ENCODE data around the gene POLH. TPM values are rescaled to one million over a fixed set of nuclear protein-coding genes. Genes with fewer than 3 reads are reported as not detected.

Gene POLH
- 20.1 and 28.2 TPM in 2 replicates for total RNA-seq

GRCh38 chr6:43575772-43576551 is at the start of gene POLH, which contains the start of gene XPO5:
POLH (plus strand) TSS chr6:43576185; CDS start chr6:43582320, 6,135 bp downstream.
XPO5 (minus strand) TSS chr6:43576038; CDS start chr6:43575864, 174 bp downstream.

GRCh38 chr6:43629104-43629504 is 53.1 kb downstream of the POLH start, which contains the start of gene GTPBP2:
GTPBP2 (minus strand) TSS chr6:43629264; CDS start chr6:43629162, 102 bp downstream.

DNA sequence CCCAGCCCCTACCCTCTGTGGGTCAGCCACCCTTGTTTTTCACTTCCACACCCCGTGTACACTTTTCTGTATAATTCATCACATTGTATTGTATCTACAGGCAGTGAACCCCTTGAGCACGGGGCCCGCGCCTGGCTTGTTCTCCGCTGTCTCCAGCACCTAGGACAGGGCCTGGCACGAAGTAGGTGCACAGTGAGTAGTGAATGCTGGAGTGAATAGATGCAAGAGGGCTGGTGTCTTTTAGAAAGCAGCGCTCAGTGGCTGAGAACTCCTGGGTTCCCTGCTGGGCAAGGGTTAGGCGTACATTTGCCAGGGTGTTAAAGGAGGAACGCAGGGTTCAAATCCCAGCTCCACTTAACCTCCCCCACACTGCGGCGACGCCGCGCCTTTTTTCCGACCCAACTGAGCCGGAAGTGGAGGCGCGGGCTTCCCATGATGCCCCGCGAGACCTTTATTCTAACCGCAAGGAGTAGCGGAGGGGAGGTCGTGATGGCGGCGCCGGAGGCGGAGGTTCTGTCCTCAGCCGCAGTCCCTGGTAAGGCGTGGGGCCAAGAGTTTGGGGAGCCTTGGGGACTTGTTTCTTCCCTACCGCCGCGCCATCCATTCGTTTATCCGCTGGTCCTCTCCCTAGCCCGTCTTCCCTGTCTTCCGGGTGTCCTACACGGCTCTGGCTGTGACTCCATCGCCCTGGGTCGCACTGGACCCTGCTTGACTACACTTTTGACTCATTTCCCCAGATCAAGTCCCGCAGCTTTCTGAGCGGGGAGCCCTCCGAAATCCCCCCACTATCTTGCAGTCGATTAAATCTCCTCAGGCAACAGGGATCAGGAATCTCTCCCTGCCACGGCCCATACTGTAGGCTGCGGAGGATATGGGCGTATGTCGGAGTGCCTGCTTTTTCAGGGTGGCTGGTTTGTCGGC is 59.7 kb downstream of the POLH start, which contains the start of gene MAD2L1BP:
Gene MAD2L1BP (plus strand): TSS at position 454 of the 921 bp plus-strand sequence. CDS start 36 bp downstream, at position 490.

DNA sequence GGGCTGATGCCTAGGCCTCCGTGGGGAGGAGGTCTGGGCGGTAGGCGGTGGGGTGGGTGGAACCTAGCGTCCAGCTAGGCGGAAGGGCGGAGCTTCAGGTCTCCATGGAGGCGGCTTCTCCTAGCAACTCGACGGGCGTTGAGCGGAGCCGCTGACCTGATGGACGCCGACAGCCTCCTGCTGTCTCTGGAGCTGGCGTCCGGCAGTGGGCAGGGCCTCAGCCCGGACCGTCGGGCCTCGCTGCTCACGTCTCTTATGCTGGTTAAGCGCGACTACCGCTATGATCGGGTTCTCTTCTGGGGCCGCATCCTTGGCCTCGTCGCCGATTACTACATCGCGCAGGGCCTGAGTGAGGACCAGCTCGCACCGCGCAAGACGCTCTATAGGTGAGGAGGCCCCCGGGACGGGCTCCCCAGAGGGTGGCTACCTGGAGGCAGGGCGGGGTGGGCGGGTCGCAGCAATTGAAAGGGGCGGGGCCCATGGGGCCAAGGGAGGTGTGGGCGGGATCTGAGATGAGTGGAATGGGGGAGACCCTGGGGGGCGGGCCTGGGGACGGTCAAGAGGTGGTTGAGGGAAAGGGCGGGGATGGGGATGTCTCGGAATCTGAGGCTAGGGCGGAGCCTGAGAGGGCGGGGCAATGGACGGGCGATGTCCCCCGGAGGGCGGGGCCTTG is 69.1 kb downstream of the POLH start, which contains the start of gene RSPH9:
Gene RSPH9 (plus strand): TSS at position 97 of the 673 bp plus-strand sequence. CDS start 63 bp downstream, at position 160.

Small RNAs within 50 kb of the gene (small RNA-seq; reads per million reads assigned to genes)
- gene RF00426: not detected

Other genes with a start within 250 kb of the POLH start
- gene ZNF318, start 206.5 kb upstream of the POLH start, total RNA-seq: 14.9 and 15.0 TPM in 2 replicates
- 17.5 and 17.6 TPM in 2 replicates for gene ABCC10, start 148.6 kb upstream of the POLH start, total RNA-seq
- gene DLK2, start 120.6 kb upstream of the POLH start, total RNA-seq: 0.11 TPM in 1 of 2 replicates, not detected in the other
- 12.4 and 13.7 TPM in 2 replicates for gene TJAP1, start 98.6 kb upstream of the POLH start, total RNA-seq
- gene LRRC73, start 65.8 kb upstream of the POLH start, total RNA-seq: 0.32 and 0.39 TPM in 2 replicates
- gene YIPF3, start 59.3 kb upstream of the POLH start, total RNA-seq: 109 and 122 TPM in 2 replicates
- gene POLR1C, start 59.1 kb upstream of the POLH start, total RNA-seq: 24.3 and 29.1 TPM in 2 replicates
- gene XPO5, start 147 bp upstream of the POLH start, total RNA-seq: 25.8 and 26.0 TPM in 2 replicates
- gene GTPBP2, start 53.1 kb downstream of the POLH start, total RNA-seq: 42.7 and 51.7 TPM in 2 replicates
- gene MAD2L1BP, start 59.7 kb downstream of the POLH start, total RNA-seq: 26.1 and 29.3 TPM in 2 replicates
- 0.65 and 0.86 TPM in 2 replicates for gene RSPH9, start 68.9 kb downstream of the POLH start, total RNA-seq
- gene MRPS18A, start 111.6 kb downstream of the POLH start, total RNA-seq: 28.1 and 29.0 TPM in 2 replicates
- 68.2 and 78.4 TPM in 2 replicates for gene VEGFA, start 194.0 kb downstream of the POLH start, total RNA-seq

Data from articular chondrocyte of knee joint (primary cell).